HepG2 (cell line): Measurements from ENCODE around the gene PISD. TPM values are rescaled to one million over a fixed set of nuclear protein-coding genes. Genes with fewer than 3 reads are reported as not detected.
"Not testable (repeated sequence)": the region's sequence is repeated elsewhere in the genome, so short reads cannot be mapped to it uniquely, and the experiment has no call there.

ENCODE experiments used
- ATAC-seq: fragments of 200-7000 bp; cut with Tn5 transposase; 3 replicates; pipeline ENCODE4 v1.9.1; 2020; ENCODE audit warnings: mild to moderate bottlenecking, moderate library complexity
- BruUV-seq: library from RNA; stranded (reverse); fragments of 400-500 nt; replicated peaks from 2 replicates; lab custom pipeline; 2021; lab: Mats Ljungman, UMichigan
- CTCF ChIA-PET: fragments of 300-600 bp; formaldehyde crosslinking; extraction: SDS; loops from one replicate; lab custom pipeline; 2021; ENCODE audit warnings: low total read pairs, inconsistent platforms, low intra/inter-chr PET ratio; lab: Yijun Ruan, JAX
- POLR2A ChIA-PET: fragments of 350-600 bp; sonication (Branson Sonifier 250); formaldehyde crosslinking; loops from one replicate; lab custom pipeline; 2020; ENCODE audit warnings: antibody characterized with exemption, inconsistent platforms; lab: Yijun Ruan, JAX
- DNase-seq: peaks from one replicate; pipeline ENCODE4 v3.0.0-alpha.2; 2015; ENCODE audit warnings: low spot score
- FAIRE-seq: peaks from 3 replicates; lab custom pipeline; 2011; peaks lifted over from hg19 to GRCh38; lab: Jason Lieb, UNC
- H2AFZ ChIP-seq: one replicate; pipeline ENCODE4 v1.6.1; 2011; ENCODE audit warnings: low read length, inconsistent platforms
- H3K27ac ChIP-seq: fragments of 300-600 bp; 3 replicates; pipeline ENCODE4 v1.8.0; 2011; ENCODE audit warnings: mixed run types, mild to moderate bottlenecking, mixed read lengths, low read length, inconsistent platforms; ENCODE audit not compliant: insufficient read depth; ENCODE audit errors: extremely low read length
- H3K27me3 ChIP-seq, 2 experiments: fragments of 200-600 bp in 1 of 2; 2 replicates in 1 of 2; 3 replicates in 1 of 2; pipeline versions ENCODE4 v1.6.0 to v1.8.0; 2011; ENCODE audit warnings: low read length in 2 of 2, mild to moderate bottlenecking in 2 of 2, moderate library complexity in 2 of 2, inconsistent platforms in 1 of 2; ENCODE audit not compliant: insufficient read depth in 2 of 2, control insufficient read depth in 1 of 2
- H3K36me3 ChIP-seq, 2 experiments: fragments of 200-600 bp in 1 of 2; replicated peaks in 1 of 2; 2 replicates in 1 of 2; 3 replicates in 1 of 2; pipeline versions ENCODE4 v1.5.1 to v1.8.0; 2011; ENCODE audit warnings: low read length in 2 of 2, inconsistent platforms in 1 of 2; ENCODE audit not compliant: insufficient read depth in 2 of 2, control insufficient read depth in 1 of 2
- H3K4me1 ChIP-seq: 2 replicates; pipeline ENCODE4 v1.5.1; 2012; ENCODE audit warnings: low read length, inconsistent platforms; ENCODE audit not compliant: insufficient read depth
- H3K4me2 ChIP-seq: 2 replicates; pipeline ENCODE4 v1.6.0; 2011; ENCODE audit warnings: low read depth, low read length, inconsistent platforms
- H3K4me3 ChIP-seq, 3 experiments: fragments of 200-600 bp in 1 of 3; sonication (generic), shearing (Covaris generic) in 1 of 3; replicated peaks in 1 of 3; 2 replicates each; pipeline ENCODE4 v1.5.1; 2011 to 2016; ENCODE audit warnings: low read length in 3 of 3, inconsistent platforms in 2 of 3, low read depth in 2 of 3, mild to moderate bottlenecking in 2 of 3, control low read depth in 1 of 3, mixed read lengths in 1 of 3; ENCODE audit not compliant: insufficient read depth in 1 of 3
- H3K79me2 ChIP-seq: one replicate; pipeline ENCODE4 v1.6.1; 2011; ENCODE audit warnings: low read length, inconsistent platforms; ENCODE audit not compliant: insufficient read depth
- H3K9ac ChIP-seq: 2 replicates; pipeline ENCODE4 v1.6.0; 2011; ENCODE audit warnings: mild to moderate bottlenecking, low read depth, low read length, inconsistent platforms; ENCODE audit not compliant: insufficient read depth
- H3K9me3 ChIP-seq: 2 replicates; pipeline ENCODE4 v1.5.1; 2012; ENCODE audit warnings: mild to moderate bottlenecking, low read length
- H4K20me1 ChIP-seq: 2 replicates; pipeline ENCODE4 v1.6.0; 2011; ENCODE audit warnings: inconsistent platforms, mild to moderate bottlenecking, low read length, moderate library complexity; ENCODE audit not compliant: insufficient read depth
- CEBPB ChIP-seq: IDR thresholded peaks from 2 replicates; pipeline ENCODE4 v1.6.1; 2011; ENCODE audit warnings: low read depth, low read length, improper control_type of control experiment, borderline replicate concordance
- CEBPG ChIP-seq: IDR thresholded peaks from 2 replicates; pipeline ENCODE4 v1.6.1; 2016
- ZNF770 ChIP-seq: sonication (generic); formaldehyde crosslinking; IDR thresholded peaks from 2 replicates; pipeline ENCODE4 v1.5.0; 2020; ENCODE audit warnings: mild to moderate bottlenecking, missing genetic modification reagents
- WGBS: methylation state at CpG from one replicate; pipeline ENCODE4 v1.1.6; 2017; ENCODE audit warnings: low lambda C conversion rate; 5-methylcytosine and 5-hydroxymethylcytosine counted together
- in situ Hi-C: cut with HindIII; loops from 2 replicates; pipeline ENCODE4 v1.10.0; 2017; ENCODE audit warnings: low pct_unique_long_range_greater_than_20kb; ENCODE audit not compliant: extremely low pct_ligation_motif_present
- intact Hi-C: fragments of 100-400 bp; cut with micrococcal nuclease; formaldehyde crosslinking; loops from one replicate; pipeline ENCODE4 v1.10.0; 2022; ENCODE audit not compliant: unreplicated experiment
- polyA plus RNA-seq, 8 experiments: library from polyadenylated mRNA; depleted of rRNA in 3 of 8; stranded (reverse) in 7 of 8; unstranded in 1 of 8; fragments of >200 nt; fragmentation: Illumina TruSeq in 4 of 8; extraction: Trizol in 4 of 8; gene quantifications; 2 replicates each; pipeline versions ENCODE4 v1.2.1 to v1.2.3, GENCODE V29; 2011 to 2016; ENCODE audit warnings: low read depth in 4 of 8, missing spikeins in 1 of 8, mixed read lengths in 1 of 8; ENCODE audit not compliant: insufficient read depth in 1 of 8
- total RNA-seq, 5 experiments: library from RNA; depleted of rRNA; stranded (reverse); fragments of >200 nt; fragmentation: Illumina TruSeq; extraction: Trizol; gene quantifications; 2 replicates each; pipeline ENCODE4 v1.2.3, GENCODE V29; 2016; ENCODE audit warnings: low read depth in 1 of 5

The PISD gene
- total and polyA plus RNA-seq, 2 of the 13 experiments (the other 11 are each of a cell fraction or from before 2014, with no cell fraction given), result 30.1 to 47.7 TPM

- H3K4me1 ChIP-seq, result peaks cover 13% of the 10 kb centered on the region
- H3K4me2 ChIP-seq, H3K36me3 ChIP-seq, CTCF ChIA-PET, H3K9me3 ChIP-seq, H4K20me1 ChIP-seq, DNase-seq, H3K9ac ChIP-seq, H3K27ac ChIP-seq, H3K4me3 ChIP-seq, H3K79me2 ChIP-seq, POLR2A ChIA-PET, ATAC-seq, FAIRE-seq, H3K27me3 ChIP-seq, BruUV-seq, H2AFZ ChIP-seq, intact Hi-C loops: not testable (repeated sequence)
- in situ Hi-C loops, result loop anchor here (25.0 kb wide), 1 partner anchor 413 kb away; no protein-coding TSS in a partner anchor
- 93% methylated on average over 5 of the region's 5 CpGs for WGBS
Observed at GRCh38 chr22:31674219-31674618, 12.2 kb upstream of the PISD start.

- H3K9ac ChIP-seq, ATAC-seq, H3K9me3 ChIP-seq, BruUV-seq, POLR2A ChIA-PET, H3K4me2 ChIP-seq, H2AFZ ChIP-seq, H3K27ac ChIP-seq, H3K4me3 ChIP-seq, H3K79me2 ChIP-seq, H4K20me1 ChIP-seq, H3K27me3 ChIP-seq, CTCF ChIA-PET, H3K36me3 ChIP-seq, DNase-seq, FAIRE-seq: not testable (repeated sequence)
- H3K4me1 ChIP-seq, result peaks cover 28% of the 10 kb centered on the region
- intact Hi-C loops (loop anchor here (5.0 to 10.0 kb wide), 3 partner anchors 146 to 416 kb away; no protein-coding TSS in a partner anchor), in situ Hi-C loops (loop anchor here (5.0 to 25.0 kb wide), 2 partner anchors 303 to 418 kb away; no protein-coding TSS in a partner anchor)
- TF ChIP-seq ZNF770 (CRISPR knock-in tag), result peak; percentile 78
- 0 out of 2 replicates have a peak, but pooled peaks have one; percentile 9 for TF ChIP-seq CEBPG (CRISPR knock-in tag)
- 0 out of 2 replicates have a peak, but pooled peaks have one; percentile 37 for TF ChIP-seq CEBPB
- WGBS, result 21% methylated on average over 4 of the region's 4 CpGs
Observed at GRCh38 chr22:31668849-31669248, 6.8 kb upstream of the PISD start.
